Peyer's patch (tissue), 4 donors: ENCODE data around the gene DEFB131A. TPM values are rescaled to one million over a fixed set of nuclear protein-coding genes. Genes with fewer than 3 reads are reported as not detected.
"Not testable (repeated sequence)": the region's sequence is repeated elsewhere in the genome, so short reads cannot be mapped to it uniquely, and the experiment has no call there.

Experiments used
- DNase-seq, 3 donors: peaks; one replicate each; pipeline ENCODE4 v3.0.0-alpha.2; 2017 to 2019
- H3K27ac ChIP-seq, 4 donors: fragments of 200-600 bp; sonication (generic); one replicate each; pipeline ENCODE4 v1.5.1; 2016 to 2019
- H3K27me3 ChIP-seq, 2 donors: fragments of 200-600 bp; sonication (generic); one replicate each; pipeline ENCODE4 v1.5.1; 2019
- H3K36me3 ChIP-seq, 3 donors: fragments of 200-600 bp; sonication (generic); one replicate each; pipeline ENCODE4 v1.5.1; 2016 to 2019
- H3K4me1 ChIP-seq, 4 donors: fragments of 200-600 bp; sonication (generic); one replicate each; pipeline ENCODE4 v1.5.1; 2016 to 2019
- H3K4me3 ChIP-seq, 4 donors: fragments of 200-600 bp; sonication (generic); 1 replicate in 3 of 4; 2 replicates in 1 of 4; pipeline ENCODE4 v1.5.1; 2016 to 2019; ENCODE audit warnings: mild to moderate bottlenecking in 1 of 4
- H3K9me3 ChIP-seq, 4 donors: fragments of 200-600 bp; sonication (generic); one replicate each; pipeline ENCODE4 v1.5.1; 2016 to 2019; ENCODE audit warnings: mild to moderate bottlenecking in 1 of 4
- small RNA-seq, 2 donors: library from RNA; depleted of rRNA; stranded (forward); fragments of <200 nt; gene quantifications; one replicate each; pipeline ENCODE3, GENCODE V24; 2016
- total RNA-seq, 4 donors: library from RNA; depleted of rRNA; stranded (reverse); fragments of >200 nt; gene quantifications; one replicate each; pipeline ENCODE4 v1.1.0, GENCODE V29; 2016

Gene DEFB131A
- total RNA-seq, 4 donors from 2014 or later = not detected

GRCh38 chr4:9498468-9499040 lies 54.3 kb downstream of the DEFB131A start:
- not testable (repeated sequence) for H3K27ac ChIP-seq, H3K27me3 ChIP-seq, H3K4me1 ChIP-seq, H3K9me3 ChIP-seq, H3K36me3 ChIP-seq
- peak overlapping the region in 2 of 4 donors; percentile 40 to 43 for H3K4me3 ChIP-seq
- peak in 2 of 3 donors; percentile 67 to 71 for DNase-seq

DNA sequence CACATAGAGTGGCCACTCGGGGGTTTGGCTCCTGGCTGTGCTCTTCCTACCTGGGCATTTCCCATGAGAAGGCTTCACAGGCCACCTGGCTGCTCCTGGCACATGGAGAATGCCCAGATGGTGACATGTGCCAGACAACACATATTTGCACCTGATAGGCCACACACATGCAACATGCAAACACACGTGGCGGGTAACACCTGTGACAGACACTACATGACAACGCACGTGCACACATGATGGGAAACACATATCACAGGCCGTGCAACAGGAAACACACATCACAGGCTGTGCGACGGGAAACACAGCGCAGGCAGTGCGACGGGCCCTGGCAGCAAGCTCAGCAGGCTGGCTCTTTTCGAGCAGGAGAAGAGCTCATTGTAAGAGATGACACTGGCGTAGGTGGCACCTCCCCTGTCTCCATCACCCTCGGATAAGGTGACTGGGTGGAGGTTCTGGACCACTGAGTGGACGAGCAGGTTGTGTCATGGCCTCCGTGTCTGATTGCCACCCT lies 55.8 kb downstream of the DEFB131A start:
- not testable (repeated sequence) for H3K4me1 ChIP-seq, H3K27ac ChIP-seq, DNase-seq, H3K36me3 ChIP-seq, H3K9me3 ChIP-seq, H3K27me3 ChIP-seq, H3K4me3 ChIP-seq

Small RNA genes lying within 50 kb of the gene (small RNA-seq; reads per million reads assigned to genes)
- gene RNA5SP153 = 0 reads per million in 2 donors

Other genes with a start within 250 kb of the DEFB131A start
- not detected for gene USP17L10, start 233.8 kb upstream of the DEFB131A start, total RNA-seq
- gene USP17L11, start 229.0 kb upstream of the DEFB131A start, total RNA-seq = not detected
- gene USP17L12, start 224.3 kb upstream of the DEFB131A start, total RNA-seq = not detected
- gene USP17L13, start 219.5 kb upstream of the DEFB131A start, total RNA-seq = not detected
- not detected for gene USP17L15, start 210.0 kb upstream of the DEFB131A start, total RNA-seq
- gene USP17L17, start 200.5 kb upstream of the DEFB131A start, total RNA-seq = not detected
- gene USP17L18, start 195.8 kb upstream of the DEFB131A start, total RNA-seq = not detected
- not detected for gene USP17L19, start 191.0 kb upstream of the DEFB131A start, total RNA-seq
- not detected for gene USP17L20, start 186.3 kb upstream of the DEFB131A start, total RNA-seq
- gene USP17L21, start 181.5 kb upstream of the DEFB131A start, total RNA-seq = not detected
- gene USP17L22, start 176.8 kb upstream of the DEFB131A start, total RNA-seq = not detected
- not detected for gene USP17L24, start 119.2 kb upstream of the DEFB131A start, total RNA-seq
- gene USP17L25, start 114.5 kb upstream of the DEFB131A start, total RNA-seq = not detected
- gene USP17L26, start 109.8 kb upstream of the DEFB131A start, total RNA-seq = not detected
- not detected for gene USP17L5, start 105.0 kb upstream of the DEFB131A start, total RNA-seq
- not detected for gene USP17L27, start 100.3 kb upstream of the DEFB131A start, total RNA-seq
- gene USP17L28, start 95.5 kb upstream of the DEFB131A start, total RNA-seq = not detected
- gene USP17L29, start 90.8 kb upstream of the DEFB131A start, total RNA-seq = not detected
- gene USP17L30, start 81.3 kb upstream of the DEFB131A start, total RNA-seq = not detected